HG03135 (cell line): ENCODE results near the gene JPH3.

Experiments used
- ATAC-seq: cut with Tn5 transposase; IDR thresholded peaks from one replicate; pipeline ENCODE4 v1.9.1; 2021; ENCODE audit warnings: mild to moderate bottlenecking, moderate library complexity; ENCODE audit not compliant: unreplicated experiment

The JPH3 gene

DNA sequence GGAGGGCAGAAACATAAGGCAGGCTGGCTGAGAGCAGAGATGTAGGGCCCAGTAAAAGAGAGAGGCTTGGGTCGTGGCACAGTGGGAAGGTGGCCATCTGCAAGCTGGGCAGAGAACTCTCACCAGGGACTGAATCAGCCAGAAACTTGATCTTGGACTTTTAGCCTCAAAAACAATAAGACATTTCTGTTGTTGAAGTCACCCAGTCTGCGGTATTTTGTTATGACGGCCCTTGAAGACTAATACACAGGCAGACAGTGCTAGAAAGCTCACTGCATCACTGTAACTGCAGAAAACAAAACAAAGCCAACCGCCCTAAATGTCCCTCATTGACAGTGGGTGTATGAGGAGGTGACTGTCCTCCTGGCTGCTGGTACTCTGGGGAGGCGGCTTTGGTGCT, 3.9 kb upstream of the JPH3 start:
- no peak for ATAC-seq

DNA sequence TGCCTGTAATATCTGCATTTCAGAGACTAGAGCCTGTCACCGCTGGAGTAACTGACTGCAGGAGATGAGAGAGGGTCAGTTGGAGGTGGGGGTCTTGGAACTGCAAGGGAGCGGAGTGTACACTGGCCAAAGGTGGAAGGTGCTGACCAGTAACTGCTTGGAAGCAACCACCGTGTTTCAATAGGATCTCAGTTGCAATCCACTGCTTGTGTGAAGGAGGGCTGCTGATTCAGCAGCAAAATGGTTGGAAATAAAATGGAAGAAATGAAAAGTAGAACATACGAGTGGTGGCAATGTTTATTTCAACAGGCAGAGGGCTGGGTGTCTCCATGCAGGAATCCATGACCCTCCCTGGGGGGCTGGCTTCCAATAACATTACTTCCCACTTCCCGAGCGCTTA, 2.1 kb upstream of the JPH3 start:
- ATAC-seq = no peak

DNA sequence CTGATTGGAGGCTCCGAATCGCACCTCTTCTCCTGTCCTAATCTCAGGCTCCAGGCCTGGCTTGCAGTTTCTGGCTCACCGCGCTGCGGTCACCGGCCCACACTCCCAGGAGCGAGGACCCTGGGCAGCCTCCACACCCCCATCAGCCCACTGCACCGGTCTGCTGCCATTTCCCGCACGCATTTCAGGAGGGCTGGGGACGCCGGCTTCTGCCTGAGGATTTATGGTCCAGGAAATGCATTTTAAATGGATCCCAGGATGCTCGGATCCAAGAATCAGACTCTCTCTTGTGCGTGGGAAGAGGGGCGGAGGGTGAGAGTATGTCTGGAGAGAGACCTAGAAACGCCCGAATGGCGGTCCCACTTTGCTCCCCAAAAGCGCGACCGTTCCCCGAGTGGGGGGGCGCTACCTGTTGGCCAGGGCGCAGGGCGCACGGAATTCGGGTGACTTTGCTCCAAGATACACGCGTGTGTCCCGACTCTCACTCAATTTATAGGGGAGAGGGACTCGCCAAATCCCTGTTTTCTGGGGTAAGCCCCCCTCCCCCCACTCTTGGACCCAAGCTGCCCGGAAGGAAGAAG, 817 bp upstream of the JPH3 start:
- ATAC-seq = no peak

DNA sequence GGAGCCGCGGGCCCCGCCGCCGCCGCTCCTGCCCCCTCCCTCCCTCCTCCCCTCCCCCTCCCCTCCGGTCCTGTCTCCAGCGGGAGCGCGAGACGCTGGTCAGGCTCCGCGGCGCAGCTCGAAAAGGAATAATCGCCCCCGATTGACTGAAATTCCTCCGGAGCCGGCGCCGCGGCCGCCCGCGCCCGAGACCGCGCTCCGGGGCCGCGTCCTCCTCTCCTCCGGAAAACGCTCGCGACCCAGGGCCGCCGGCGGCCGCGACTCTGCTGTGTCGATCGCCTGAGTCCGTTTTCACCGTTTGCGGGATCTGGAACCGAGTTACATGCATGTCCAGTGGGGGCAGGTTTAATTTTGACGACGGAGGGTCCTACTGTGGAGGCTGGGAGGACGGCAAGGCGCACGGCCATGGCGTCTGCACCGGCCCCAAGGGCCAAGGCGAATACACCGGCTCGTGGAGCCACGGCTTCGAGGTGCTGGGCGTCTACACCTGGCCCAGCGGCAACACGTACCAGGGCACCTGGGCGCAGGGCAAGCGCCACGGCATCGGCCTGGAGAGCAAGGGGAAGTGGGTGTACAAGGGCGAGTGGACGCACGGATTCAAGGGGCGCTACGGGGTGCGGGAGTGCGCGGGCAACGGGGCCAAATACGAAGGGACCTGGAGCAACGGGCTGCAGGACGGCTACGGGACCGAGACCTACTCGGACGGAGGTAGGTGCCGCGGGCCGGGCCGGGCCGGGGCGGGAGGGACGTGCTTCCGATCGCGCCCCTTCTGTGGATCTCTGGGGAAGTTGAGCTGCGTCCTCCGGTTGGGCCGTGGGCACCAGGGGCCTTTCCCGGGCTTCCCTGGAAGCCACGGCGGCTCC, 744 bp downstream of the JPH3 start:
- ATAC-seq = no peak

DNA sequence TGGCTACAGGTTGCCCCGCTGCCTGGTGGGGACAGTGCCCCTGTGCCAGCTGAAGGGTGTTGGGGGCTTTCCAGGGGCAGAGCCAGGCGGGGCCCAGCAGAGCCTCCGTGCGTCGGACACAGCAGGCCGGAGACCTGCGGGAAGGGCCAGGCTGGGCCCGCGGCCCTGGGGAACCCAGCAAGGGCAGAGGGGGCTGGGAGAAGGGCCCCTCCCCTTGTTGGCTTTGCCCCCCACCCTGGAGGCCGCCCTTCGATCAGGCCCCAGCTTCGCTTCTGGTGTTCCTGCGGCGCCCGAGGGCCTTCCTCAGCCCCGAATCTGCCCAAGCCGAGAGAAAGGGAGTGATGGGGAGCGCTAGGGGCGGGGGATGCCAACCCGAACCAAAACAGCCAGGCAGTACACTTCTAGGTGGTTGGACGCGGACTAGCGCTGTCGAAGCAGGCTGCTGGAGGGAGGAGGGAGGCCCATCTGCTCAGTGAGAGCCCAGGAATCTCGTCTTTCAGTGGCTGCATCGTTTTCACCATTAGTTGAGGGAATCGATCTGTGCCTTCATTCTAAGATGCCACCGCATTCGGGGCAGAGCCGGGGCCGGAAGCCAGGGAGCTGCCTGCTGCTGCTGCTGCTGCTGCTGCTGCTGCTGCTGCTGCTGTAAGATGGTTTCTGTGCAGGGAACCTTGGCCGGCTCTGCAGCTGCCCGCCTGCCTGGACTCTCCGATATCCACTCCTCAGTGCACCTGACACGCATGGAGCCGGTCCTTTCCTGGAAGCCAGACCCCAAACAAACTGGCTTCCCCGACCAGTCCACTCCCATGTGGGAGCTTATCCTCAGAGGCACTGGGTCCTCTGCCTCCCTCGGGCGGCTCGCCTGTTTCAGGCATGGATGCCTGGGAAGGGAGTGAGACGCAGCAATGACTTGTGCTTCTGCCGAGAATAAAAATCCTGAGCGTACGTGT, 1.7 kb downstream of the JPH3 start:
- no peak for ATAC-seq

DNA sequence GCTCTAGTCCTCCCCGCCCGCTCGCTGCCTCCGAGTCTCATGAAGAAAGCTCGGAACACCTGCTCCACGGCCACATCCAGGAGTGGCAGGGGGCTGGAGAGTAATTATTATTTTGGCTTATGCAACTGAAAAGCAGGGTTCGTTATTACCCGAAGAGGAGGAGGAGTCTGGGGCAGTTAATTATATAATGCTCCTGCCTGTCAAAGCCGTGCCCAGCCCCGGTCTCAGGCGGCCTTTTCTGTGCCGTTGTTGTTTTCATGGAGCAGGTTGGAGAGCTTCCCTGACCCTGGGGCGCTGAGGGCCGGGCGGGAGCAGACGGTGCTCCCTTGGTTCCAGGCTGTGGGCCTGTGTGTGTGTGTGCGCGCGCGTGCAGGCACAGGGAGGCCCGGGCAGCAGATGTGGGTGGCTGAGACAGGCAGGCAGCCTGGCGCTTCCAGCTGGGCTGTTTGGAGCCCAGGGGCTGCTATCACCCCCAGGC, 2.4 kb downstream of the JPH3 start:
- ATAC-seq = no peak

DNA sequence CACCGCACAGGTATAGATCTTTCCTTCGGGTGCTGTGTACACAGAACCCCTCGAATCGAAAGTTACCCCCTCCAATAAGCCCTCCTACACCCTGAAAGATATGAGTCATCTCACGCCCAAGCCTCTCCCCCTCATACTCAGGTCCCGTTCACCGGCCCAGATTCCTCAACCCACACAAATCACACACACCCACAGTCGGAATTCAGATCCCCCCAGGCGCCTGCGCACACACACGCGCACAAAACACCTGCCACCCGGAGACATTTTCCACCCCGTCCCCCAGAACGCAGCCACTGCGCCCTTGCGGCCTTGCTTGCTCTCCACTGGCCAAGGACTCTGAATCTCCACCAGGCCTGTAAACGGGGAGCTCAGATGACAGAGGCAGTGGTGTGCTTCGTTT, 4.9 kb downstream of the JPH3 start:
- no peak for ATAC-seq

DNA sequence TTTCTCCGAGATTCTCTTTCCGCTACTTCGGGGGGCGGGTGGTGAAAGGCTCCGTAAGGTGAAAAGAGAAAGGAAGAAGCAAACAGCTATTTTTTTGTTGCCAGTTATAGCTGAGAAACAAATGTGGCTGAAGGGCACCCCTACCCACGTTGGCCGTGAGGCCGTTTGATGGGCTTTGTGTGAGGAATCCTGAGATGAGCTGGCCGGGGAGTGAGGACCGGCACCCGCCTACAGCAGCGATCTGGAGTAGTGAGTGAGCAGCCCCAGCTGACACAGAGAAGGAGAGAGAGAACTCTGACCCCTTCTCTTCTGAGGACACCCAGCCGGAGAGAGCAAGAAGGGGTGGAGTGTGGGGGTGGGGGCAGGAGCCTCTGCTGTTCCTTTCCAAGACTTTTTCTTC, 5.6 kb downstream of the JPH3 start:
- no peak for ATAC-seq

DNA sequence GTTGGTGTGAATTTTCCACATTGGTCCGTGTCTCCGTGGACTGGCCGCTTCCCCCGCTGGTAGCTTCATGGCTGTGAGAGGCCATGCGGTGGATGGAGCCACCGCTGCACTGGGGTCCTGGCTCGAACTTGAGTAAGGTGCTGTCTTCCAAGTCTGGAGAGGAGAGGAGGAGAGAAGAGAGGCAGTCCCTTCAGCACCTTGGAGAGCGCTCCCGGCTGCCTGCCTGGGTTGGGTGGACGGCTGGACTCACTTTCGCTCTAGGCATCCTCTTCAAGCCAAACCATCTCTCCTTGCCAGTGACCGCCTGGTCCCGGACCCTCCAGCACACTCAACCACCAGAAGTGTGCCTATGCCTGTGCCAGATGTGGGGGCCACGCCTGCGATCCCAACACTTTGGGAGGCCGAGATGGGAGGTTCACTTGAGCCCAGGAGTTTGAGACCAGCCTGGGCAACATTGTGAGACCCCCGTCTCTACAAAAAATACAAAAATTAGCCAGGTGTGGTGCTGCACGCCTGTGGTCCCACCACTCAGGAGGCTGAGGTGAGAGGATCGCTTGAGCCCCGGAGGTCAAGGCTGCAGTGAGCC, 6.2 kb downstream of the JPH3 start:
- ATAC-seq = no peak

DNA sequence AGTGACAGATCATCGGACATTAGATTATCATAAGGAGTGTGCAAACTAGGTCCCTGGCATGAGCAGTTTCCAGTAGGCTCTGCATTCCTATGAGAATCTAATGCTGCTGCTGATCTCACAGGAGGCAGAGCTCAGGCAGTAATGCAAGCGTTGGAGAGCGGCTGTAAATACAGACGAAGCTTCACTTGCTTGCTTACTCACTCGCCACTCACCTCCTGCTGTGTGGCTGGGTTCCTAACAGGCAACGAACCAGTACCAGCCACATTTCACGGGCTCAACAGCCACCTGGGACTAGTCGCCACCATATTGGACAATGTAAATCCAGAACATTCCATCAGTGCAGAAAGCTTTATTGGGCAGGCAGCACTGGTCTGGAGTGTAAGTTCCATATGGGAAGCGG, 7.7 kb downstream of the JPH3 start:
- no peak for ATAC-seq

DNA sequence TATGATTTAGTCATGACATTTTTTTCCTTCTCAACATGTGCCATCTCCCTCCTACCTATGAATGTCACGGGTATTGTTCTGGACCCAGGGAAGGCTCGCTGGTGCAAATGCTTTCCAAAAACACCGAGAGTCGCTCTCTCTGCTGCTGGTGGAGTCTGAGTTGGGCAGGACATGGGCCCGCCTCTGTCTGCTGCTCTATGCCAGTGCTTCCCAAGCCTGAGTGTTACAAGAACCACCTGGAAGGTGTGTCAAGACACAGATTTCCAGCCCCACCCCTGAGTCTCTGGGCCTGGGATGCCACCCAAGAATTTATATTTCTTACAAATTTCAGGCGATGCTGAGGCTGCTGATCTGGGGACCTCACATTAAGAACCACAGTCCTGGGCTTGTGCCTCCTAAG, 9.1 kb downstream of the JPH3 start:
- no peak for ATAC-seq

DNA sequence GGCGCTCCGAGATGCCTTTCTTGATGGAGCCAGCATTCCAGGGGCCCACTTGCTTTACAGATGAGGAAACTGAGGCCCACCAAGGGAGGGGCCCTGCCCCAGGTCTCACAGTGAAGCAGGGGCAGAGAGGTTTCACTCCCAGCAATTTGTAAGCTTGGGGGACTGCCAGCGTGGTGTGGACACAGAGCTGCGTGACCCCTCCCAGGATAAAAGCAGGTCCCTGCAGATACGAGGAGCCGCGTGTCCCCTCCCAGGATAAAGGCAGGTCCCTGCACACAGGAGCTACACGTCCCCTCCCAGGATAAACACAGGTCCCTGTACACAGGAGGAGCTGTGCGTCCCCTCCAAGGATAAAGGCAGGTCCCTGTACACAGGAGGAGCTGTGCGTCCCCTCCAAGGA, 11.7 kb downstream of the JPH3 start:
- ATAC-seq = no peak

DNA sequence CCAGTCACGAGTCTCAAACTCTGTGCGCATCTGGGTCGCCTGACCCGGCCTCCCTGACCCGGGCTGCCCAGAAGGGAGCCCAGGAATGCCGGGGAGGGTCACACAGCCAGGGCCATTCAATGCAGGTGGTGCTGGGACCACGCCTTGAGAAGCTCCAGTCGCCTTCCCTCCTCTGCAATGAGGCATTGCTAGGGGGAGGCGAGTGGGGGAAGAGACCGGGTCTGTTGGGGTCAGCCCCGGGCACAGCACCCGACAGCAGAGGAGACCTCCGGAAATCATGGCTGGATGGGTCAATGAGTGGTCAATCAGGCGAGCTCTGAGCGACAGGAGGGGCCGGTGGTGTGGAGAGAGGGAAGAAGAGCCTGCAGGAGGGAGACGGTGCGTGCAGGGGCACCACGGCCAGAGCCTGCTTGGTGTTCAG, 13.3 kb downstream of the JPH3 start:
- no peak for ATAC-seq

DNA sequence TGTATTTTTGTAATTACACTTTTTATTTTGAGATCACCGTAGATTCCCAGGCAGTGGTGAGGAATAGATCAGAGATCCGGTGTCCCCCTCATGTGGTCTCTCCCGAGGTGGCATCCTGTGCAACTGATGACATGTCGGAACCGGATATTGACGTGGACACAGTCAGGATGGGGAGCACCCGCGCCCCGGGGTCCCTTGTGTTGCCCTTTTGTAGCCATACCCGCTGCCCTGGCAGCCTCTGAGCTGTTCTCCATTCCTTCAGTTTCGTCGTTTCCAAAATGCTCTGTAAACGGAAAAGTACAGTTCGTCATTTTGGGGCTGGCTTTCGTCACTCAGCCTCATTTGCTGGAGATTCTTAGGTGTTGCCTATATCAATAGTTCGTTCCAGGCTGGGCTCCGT, 14.2 kb downstream of the JPH3 start:
- ATAC-seq = no peak

DNA sequence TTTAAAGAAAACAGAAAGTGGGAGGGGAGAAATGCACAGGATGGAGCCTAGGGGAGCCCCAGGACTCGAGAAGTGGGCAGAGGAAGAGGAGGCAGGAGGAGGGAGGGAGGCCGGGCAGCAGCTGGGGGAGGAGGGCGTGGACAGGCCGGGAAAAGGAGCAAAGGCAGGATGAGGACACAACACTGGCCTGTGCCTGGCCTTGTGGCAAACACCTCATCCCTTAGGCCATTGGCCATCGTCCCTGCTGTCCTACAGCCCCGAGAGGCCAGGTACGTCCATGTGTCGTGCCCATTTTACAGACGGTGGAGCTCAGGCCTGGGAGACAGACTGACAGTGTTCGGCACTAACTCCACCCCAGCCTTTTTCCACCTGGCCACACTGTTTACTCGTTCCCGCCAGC, 15.9 kb downstream of the JPH3 start:
- ATAC-seq = no peak

DNA sequence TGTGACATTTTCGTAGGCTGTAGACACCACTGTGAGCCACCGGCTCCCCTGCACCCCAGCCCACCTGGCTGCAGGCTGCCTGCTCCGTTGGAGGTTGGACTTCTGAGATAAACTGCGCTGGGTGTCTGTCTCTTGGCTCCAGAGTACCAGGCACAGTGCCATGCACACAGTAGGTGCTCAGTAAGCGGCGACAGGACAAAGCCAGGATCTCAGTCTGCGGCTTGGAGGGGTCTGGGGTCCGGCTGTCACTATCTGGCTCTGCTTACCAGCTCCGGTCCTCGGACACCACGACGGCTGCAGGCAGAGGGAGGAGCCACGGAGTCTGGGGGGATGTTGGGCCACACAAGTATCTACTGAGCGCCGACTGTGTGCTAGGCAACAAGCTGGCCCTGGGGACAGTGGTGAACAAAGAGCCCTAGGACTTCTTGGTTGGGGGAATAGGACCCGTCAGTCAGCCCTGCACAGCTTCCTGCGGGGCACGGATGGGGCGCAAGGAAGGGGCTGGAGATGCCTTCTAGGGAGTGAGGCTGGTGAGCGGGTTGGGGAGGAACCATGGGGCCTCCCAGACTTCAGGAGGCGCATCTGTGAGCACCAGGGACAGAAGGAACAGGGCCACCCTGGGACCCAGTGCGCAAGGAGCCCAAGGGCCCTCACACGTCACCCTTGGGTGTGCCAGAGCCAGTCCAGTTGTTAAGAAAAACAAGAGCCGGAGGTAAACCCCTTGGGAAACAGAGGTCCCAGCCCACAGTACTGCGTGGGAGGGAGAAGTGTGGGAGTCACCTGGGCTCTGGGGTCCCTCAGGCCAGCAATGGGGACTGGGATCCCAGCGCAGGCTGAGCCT, 17.3 kb downstream of the JPH3 start:
- no peak for ATAC-seq

DNA sequence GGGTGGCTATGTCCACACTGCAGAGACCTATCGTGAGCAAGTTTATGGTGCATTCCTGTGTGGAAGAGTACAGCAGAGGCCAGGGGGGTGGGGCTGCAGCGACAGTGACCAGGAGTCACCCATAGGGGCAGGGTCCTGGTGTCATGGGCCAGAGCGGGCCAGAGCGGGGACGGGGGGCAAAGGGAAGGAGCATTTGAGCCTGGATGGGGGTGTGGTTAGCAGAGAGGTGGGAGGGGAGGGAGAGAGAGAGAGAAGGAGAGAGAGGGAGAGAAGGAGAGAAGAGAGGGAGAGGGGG, 17.8 kb downstream of the JPH3 start:
- ATAC-seq = no peak

DNA sequence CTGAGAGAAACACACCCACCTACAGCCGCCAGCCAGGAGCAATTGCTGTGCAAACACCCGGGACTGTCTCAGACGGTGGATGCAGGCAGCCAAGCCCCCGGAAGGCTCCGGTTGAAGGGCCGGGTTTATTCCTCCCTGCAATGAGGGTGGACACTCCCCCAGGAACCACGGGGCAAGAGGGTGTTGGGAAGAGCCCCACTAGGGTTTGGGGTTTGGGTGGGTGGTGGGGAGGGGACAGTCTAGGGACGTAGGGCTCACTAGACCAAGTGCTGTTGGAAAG, 19.2 kb downstream of the JPH3 start:
- ATAC-seq = no peak

DNA sequence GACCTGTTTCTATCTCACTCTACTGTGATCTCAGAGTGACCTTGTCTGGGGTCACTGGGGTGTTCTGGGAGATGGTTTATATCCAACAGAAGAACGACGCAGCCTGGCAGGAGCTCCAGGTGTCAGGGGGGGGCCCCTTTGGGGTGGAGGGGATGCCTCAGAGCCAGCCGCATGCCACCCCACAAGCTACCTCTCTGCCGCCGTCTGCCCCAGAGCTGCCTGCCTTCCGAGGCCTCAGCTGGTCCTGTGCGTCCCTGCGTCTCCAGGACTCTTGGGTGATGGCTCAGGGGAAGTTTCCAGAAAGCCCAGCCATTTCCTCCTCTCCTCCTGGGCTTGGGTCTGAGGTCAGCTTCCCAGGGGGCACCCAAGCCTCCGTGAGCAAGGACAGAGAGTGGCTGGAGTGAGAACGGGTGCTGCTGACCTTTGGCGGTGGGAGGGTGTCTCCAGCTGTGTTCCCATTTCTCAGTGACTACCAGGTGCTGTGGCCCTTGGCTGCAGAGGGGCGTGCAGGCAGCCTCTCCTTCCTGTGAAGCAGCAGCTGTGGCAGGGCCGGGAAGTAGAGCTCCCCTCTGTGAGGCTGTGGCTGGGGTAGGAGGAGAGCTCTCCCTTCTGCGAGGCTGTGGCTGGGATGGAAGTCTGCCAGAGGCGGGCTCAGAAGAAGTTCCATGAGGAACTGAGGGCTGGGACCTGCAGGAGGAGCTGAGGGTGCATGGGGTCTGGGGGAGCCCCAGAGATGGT, 19.8 kb downstream of the JPH3 start:
- ATAC-seq = no peak

DNA sequence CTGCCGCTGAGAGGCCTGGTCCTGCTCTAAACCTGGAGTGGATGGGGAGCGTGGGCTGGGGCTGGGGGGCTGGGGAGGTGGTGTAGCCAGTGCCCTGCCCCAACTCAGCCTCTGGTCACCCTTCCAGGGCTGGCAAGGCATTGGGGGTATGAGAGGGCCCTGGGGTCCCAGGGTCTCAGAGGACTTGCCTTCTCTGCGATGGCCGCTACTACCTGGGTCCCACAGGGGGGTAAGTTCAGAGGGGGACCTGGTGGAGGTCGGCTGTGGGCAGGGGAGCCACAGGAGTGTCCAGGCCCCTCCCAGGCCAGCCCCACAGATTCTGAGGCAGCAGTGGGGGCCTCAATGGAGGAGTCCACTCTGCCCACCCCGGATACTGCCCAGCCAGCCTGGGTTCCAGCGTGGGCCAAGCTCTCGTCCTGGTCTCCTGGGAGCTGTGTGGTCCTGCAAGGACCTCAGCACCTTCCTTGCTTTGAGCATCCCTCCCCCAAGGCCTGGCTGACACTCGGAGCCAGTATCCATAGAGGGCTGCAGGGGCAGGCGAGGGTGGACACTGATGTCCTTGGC, 20.5 kb downstream of the JPH3 start:
- ATAC-seq = no peak
